Pancreas (tissue), 10 donors: ENCODE data around the gene UBXN6. TPM values are rescaled to one million over a fixed set of nuclear protein-coding genes. Genes with fewer than 3 reads are reported as not detected.

Experiments used
- ATAC-seq, 4 donors: fragments of 200-7000 bp; cut with Tn5 transposase; one replicate each; pipeline versions ENCODE4 v1.8.0 to v1.9.1; 2020; ENCODE audit warnings: mild to moderate bottlenecking in 4 of 4, moderate library complexity in 4 of 4
- DNase-seq, 6 donors: peaks; one replicate each; pipeline ENCODE4 v3.0.0-alpha.2; 2020
- FAIRE-seq: peaks from 2 replicates; lab custom pipeline; 2012; peaks lifted over from hg19 to GRCh38; lab: Jason Lieb, UNC
- H3K27ac ChIP-seq, 4 donors: fragments of 200-600 bp; sonication (generic); 1 replicate in 3 of 4; 2 replicates in 1 of 4; pipeline versions ENCODE4 v1.5.0 to v1.8.0; 2020
- H3K27me3 ChIP-seq, 4 donors: fragments of 200-600 bp; one replicate each; pipeline ENCODE4 v1.8.0; 2021
- H3K36me3 ChIP-seq, 3 donors: fragments of 200-600 bp; sonication (generic) in 1 of 3; one replicate each; pipeline versions ENCODE4 v1.5.0 to v1.8.0; 2020 to 2021
- H3K4me1 ChIP-seq, 3 donors: fragments of 200-600 bp; one replicate each; pipeline ENCODE4 v1.8.0; 2021
- H3K4me3 ChIP-seq, 4 donors: fragments of 200-600 bp; sonication (generic) in 2 of 4; one replicate each; pipeline versions ENCODE4 v1.5.0 to v1.8.0; 2020 to 2021
- H3K9me3 ChIP-seq, 4 donors: fragments of 200-600 bp; one replicate each; pipeline ENCODE4 v1.8.0; 2021
- CTCF ChIP-seq, 4 donors: fragments of 200-600 bp; sonication (generic) in 3 of 4; IDR thresholded peaks; one replicate each; pipeline versions ENCODE4 v1.5.0 to v1.8.0; 2021; ENCODE audit warnings: antibody characterized with exemption in 4 of 4
- WGBS, 2 donors: extraction: QIAGEN DNeasy Blood & Tissue Kit; methylation state at CpG; one replicate each; pipeline ENCODE4 v1.1.7; 2013; 5-methylcytosine and 5-hydroxymethylcytosine counted together
- intact Hi-C, 3 donors: fragments of 100-400 bp; cut with DNase I; formaldehyde crosslinking; loops; one replicate each; pipeline versions ENCODE4 v1.11.1 to v1.14.2; 2022
- polyA plus RNA-seq, 2 donors: library from polyadenylated mRNA; stranded (reverse); fragments of 200-250 nt; gene quantifications; one replicate each; pipeline ENCODE4 v1.2.3, GENCODE V29; 2013
- total RNA-seq, 6 donors: library from RNA; stranded (reverse); fragmentation: NEBNext Ultra II Directional in 4 of 6; extraction: Animal tissue kit (Norgen Biotek cat#: 25700) in 4 of 6; gene quantifications; one replicate each; pipeline versions ENCODE4 v1.2.1 to v1.2.4, GENCODE V29; 2021 to 2023
- donor health status: healthy with polysubstance abuse.
- donor health status: DM: no; HTN: no; CAD: no; lungs with moderate emphysema.
- donor health status: DM: no; HTN: no; CAD: no.
- donor health status: control.
- donor health status: control.
- donor health status: Bipolar disorder and iron deficiency.
- donor health status: DM: yes; HTN: yes; CAD: no.
- donor health status: DM: no; HTN: no; CAD: no.
- donor health status: DM: no; HTN: no; CAD: no.
- donor health status: DM: yes; HTN: yes; CAD: no.

UBXN6 gene
- total and polyA plus RNA-seq, 8 donors = 57.2 to 130 (median 72.2) TPM

- DNase-seq (peak in 2 of 6 donors; percentile 74 to 83), FAIRE-seq (no peak), ATAC-seq (peak; percentile 35 to 49 (median 48))
- intact Hi-C loops = no loop called here
- 2% methylated on average over 29 to 41 of the region's 53 CpGs for WGBS, 2 donors
- Histone ChIP-seq H3K9me3 (no peaks in the 10 kb centered on the region), H3K36me3 (peaks cover 0 to 15% (median 12%) of the 10 kb centered on the region in 3 donors), H3K27ac (peak overlapping the region in 3 of 4 donors; percentile 64 to 70 (median 64)), H3K4me3 (peak overlapping the region; percentile 35 to 58 (median 50)), H3K4me1 (peaks cover 0 to 10% (median 3%) of the 10 kb centered on the region in 3 donors), H3K27me3 (no peaks in the 10 kb centered on the region)
- no peak for TF ChIP-seq CTCF (IDR thresholded peaks at IDR 0.05)
These were observed 546 bp downstream of the UBXN6 start for GRCh38 chr19:4456843-4457653.

- FAIRE-seq = no peak
- no peaks in the 10 kb centered on the region for H3K27me3 ChIP-seq
- peak in 2 of 6 donors; percentile 46 to 64 for DNase-seq
- ATAC-seq = peak in 3 of 4 donors; percentile 6 to 13 (median 8)
- WGBS, 2 donors = 4 to 7% methylated on average over 9 of the region's 9 CpGs
- no peak for TF ChIP-seq CTCF (IDR thresholded peaks at IDR 0.05)
- H3K9me3 ChIP-seq = no peaks in the 10 kb centered on the region
- intact Hi-C loops = no loop called here
- peaks cover 0 to 10% (median 3%) of the 10 kb centered on the region in 3 donors for H3K4me1 ChIP-seq
- peak overlapping the region; percentile 35 to 58 (median 50) for H3K4me3 ChIP-seq
- H3K36me3 ChIP-seq = peaks cover 0 to 21% (median 13%) of the 10 kb centered on the region in 3 donors
- peak overlapping the region in 3 of 4 donors; percentile 10 to 53 (median 50) for H3K27ac ChIP-seq
These were observed 1.1 kb downstream of the UBXN6 start for GRCh38 chr19:4456476-4456842.

- peak in 3 of 6 donors; percentile 58 to 82 (median 64) for DNase-seq
- intact Hi-C loops = no loop called here
- WGBS, 2 donors = 38 to 40% methylated on average over 15 of the region's 15 CpGs
- Histone ChIP-seq H3K4me3 (peak overlapping the region in 2 of 4 donors; percentile 48 to 58), H3K4me1 (peaks cover 0 to 10% (median 3%) of the 10 kb centered on the region in 3 donors), H3K9me3 (no peaks in the 10 kb centered on the region), H3K27ac (peak overlapping the region in 1 of 4 donors; percentile 10), H3K36me3 (peaks cover 0 to 26% (median 17%) of the 10 kb centered on the region in 3 donors), H3K27me3 (no peaks in the 10 kb centered on the region)
- no peak for FAIRE-seq
- no peak for TF ChIP-seq CTCF (IDR thresholded peaks at IDR 0.05)
- ATAC-seq = peak in 3 of 4 donors; percentile 24 to 37 (median 33)
These were observed 1.7 kb downstream of the UBXN6 start for GRCh38 chr19:4455719-4456475.

- no peaks in the 10 kb centered on the region for H3K9me3 ChIP-seq
- 79 to 80% methylated on average over 29 of the region's 29 CpGs for WGBS, 2 donors
- H3K27ac ChIP-seq = no peak overlapping the region
- intact Hi-C loops = no loop called here
- peaks cover 0 to 10% (median 3%) of the 10 kb centered on the region in 3 donors for H3K4me1 ChIP-seq
- TF ChIP-seq CTCF (IDR thresholded peaks at IDR 0.05) = no peak
- ATAC-seq (no peak), FAIRE-seq (no peak), DNase-seq (peak in 1 of 6 donors; percentile 70)
- H3K27me3 ChIP-seq = no peaks in the 10 kb centered on the region
- peaks cover 0 to 33% (median 18%) of the 10 kb centered on the region in 3 donors for H3K36me3 ChIP-seq
- H3K4me3 ChIP-seq = peak overlapping the region in 1 of 4 donors; percentile 58
These were observed 2.6 kb downstream of the UBXN6 start for GRCh38 chr19:4454747-4455718.
